A673 (cell line): Measurements from ENCODE around the gene CLEC2D. TPM values are rescaled to one million over a fixed set of nuclear protein-coding genes. Genes with fewer than 3 reads are reported as not detected.
A peak's percentile ranks its signal among the peaks of the same experiment; 100 is the strongest.

Source experiments
- Bru-seq: library from RNA; stranded (reverse); fragments of 400-500 nt; gene quantifications from one replicate; lab custom pipeline; 2021; lab: Mats Ljungman, UMichigan
- BruChase-seq, 2 experiments: library from RNA; stranded (reverse); fragments of 400-500 nt; gene quantifications; one replicate each; lab custom pipeline; 2021; lab: Mats Ljungman, UMichigan
- BruUV-seq: library from RNA; stranded (reverse); fragments of 400-500 nt; replicated peaks from 2 replicates; lab custom pipeline; 2021; lab: Mats Ljungman, UMichigan
- CTCF ChIA-PET: fragments of 300-600 bp; sonication (Branson Sonifier 250); formaldehyde crosslinking; loops from one replicate; lab custom pipeline; 2022; ENCODE audit warnings: antibody characterized with exemption; lab: Charles Lee
- POLR2A ChIA-PET: fragments of 300-600 bp; sonication (Branson Sonifier 250); formaldehyde crosslinking; loops from one replicate; lab custom pipeline; 2022; ENCODE audit warnings: antibody characterized with exemption; ENCODE audit not compliant: low non-redundant PET; lab: Charles Lee
- DNase-seq: peaks from one replicate; pipeline ENCODE4 v3.0.0-alpha.2; 2015; ENCODE audit warnings: low spot score
- H3K27ac ChIP-seq: fragments of 200-600 bp; sonication (generic); 2 replicates; pipeline ENCODE4 v1.5.1; 2016; ENCODE audit warnings: mixed run types, low read depth, mild to moderate bottlenecking, mixed read lengths, antibody characterized with exemption, low read length; ENCODE audit not compliant: poor library complexity, severe bottlenecking
- H3K27me3 ChIP-seq: fragments of 200-600 bp; sonication (generic); replicated peaks from 2 replicates; pipeline ENCODE4 v1.6.1; 2017; ENCODE audit warnings: mixed run types, low read depth, mild to moderate bottlenecking, mixed read lengths, antibody characterized with exemption, low read length; ENCODE audit not compliant: insufficient read depth, poor library complexity
- H3K36me3 ChIP-seq: fragments of 200-600 bp; sonication (generic); 2 replicates; pipeline ENCODE4 v1.6.1; 2016; ENCODE audit warnings: mixed run types, mild to moderate bottlenecking, mixed read lengths, antibody characterized with exemption, low read length; ENCODE audit not compliant: insufficient read depth, poor library complexity, severe bottlenecking
- H3K4me1 ChIP-seq: fragments of 200-600 bp; sonication (generic); 2 replicates; pipeline ENCODE4 v1.6.1; 2017; ENCODE audit warnings: mixed run types, mild to moderate bottlenecking, mixed read lengths, antibody characterized with exemption, low read length; ENCODE audit not compliant: insufficient read depth, poor library complexity, severe bottlenecking
- H3K4me3 ChIP-seq: fragments of 200-600 bp; sonication (generic); 2 replicates; pipeline ENCODE4 v1.5.1; 2016; ENCODE audit warnings: low read depth, mixed run types, mild to moderate bottlenecking, mixed read lengths, low read length; ENCODE audit not compliant: poor library complexity, severe bottlenecking
- H3K9me3 ChIP-seq: fragments of 200-600 bp; sonication (generic); 2 replicates; pipeline ENCODE4 v1.6.1; 2016; ENCODE audit warnings: mixed run types, low read depth, mild to moderate bottlenecking, mixed read lengths, antibody characterized with exemption, low read length; ENCODE audit not compliant: poor library complexity, severe bottlenecking
- EZH2 ChIP-seq: fragments of 200-600 bp; sonication (generic); IDR thresholded peaks from 2 replicates; pipeline ENCODE4 v1.6.1; 2017; ENCODE audit warnings: borderline replicate concordance, low read depth, mild to moderate bottlenecking, mixed read lengths, antibody characterized with exemption, low read length; ENCODE audit not compliant: poor library complexity, severe bottlenecking
- intact Hi-C: fragments of 100-400 bp; cut with micrococcal nuclease; formaldehyde crosslinking; loops from one replicate; pipeline ENCODE4 v1.10.0; 2022; ENCODE audit not compliant: unreplicated experiment
- long read RNA-seq: library from polyadenylated mRNA; stranded (forward); transcript quantifications from one replicate; pipeline ENCODE4 v2.0.0, GENCODE V29; 2022
- total RNA-seq: library from RNA; stranded (reverse); gene quantifications from 2 replicates; pipeline ENCODE4 v1.2.3, GENCODE V29; 2021
- TF ChIP-seq, protein P1 (sequence below): fragments of 300-800, 200-600 bp; sonication (generic); conservative IDR thresholded peaks from 2 replicates; pipeline ENCODE4 v1.5.1; 2017; ENCODE audit warnings: low read depth, mild to moderate bottlenecking, antibody characterized with exemption, low read length, moderate library complexity, mixed read lengths

Gene CLEC2D
- total RNA-seq: 1.6 and 2.2 TPM in 2 replicates
- Bru-seq, nascent RNA: percentile 49 among the genes with signal in this experiment
- BruChase-seq, experiment 1, labeled RNA remaining after a 2-hour chase: percentile 62 among the genes with signal in this experiment
- BruChase-seq, experiment 2, labeled RNA remaining after a 6-hour chase: percentile 46 among the genes with signal in this experiment
- long read RNA-seq, partial matches to known transcripts: 0 of 2 reads
- long read RNA-seq, other reads (novel, unspliced or antisense): 2 of 2 reads

- intact Hi-C loops: no loop called here
- Histone ChIP-seq H3K27me3 (no peaks in the 10 kb centered on the region), H3K9me3 (no peaks in the 10 kb centered on the region), H3K27ac (no peak within 1 kb of the TSS), H3K4me3 (no peak within 1 kb of the TSS), H3K4me1 (no peaks in the 10 kb centered on the region), H3K36me3 (no peaks in the 10 kb centered on the region)
- no peak for DNase-seq
- CTCF ChIA-PET: no interaction called here
- BruUV-seq: no TSS peak
- POLR2A ChIA-PET: no interaction called here
- TF ChIP-seq, protein P1, sequence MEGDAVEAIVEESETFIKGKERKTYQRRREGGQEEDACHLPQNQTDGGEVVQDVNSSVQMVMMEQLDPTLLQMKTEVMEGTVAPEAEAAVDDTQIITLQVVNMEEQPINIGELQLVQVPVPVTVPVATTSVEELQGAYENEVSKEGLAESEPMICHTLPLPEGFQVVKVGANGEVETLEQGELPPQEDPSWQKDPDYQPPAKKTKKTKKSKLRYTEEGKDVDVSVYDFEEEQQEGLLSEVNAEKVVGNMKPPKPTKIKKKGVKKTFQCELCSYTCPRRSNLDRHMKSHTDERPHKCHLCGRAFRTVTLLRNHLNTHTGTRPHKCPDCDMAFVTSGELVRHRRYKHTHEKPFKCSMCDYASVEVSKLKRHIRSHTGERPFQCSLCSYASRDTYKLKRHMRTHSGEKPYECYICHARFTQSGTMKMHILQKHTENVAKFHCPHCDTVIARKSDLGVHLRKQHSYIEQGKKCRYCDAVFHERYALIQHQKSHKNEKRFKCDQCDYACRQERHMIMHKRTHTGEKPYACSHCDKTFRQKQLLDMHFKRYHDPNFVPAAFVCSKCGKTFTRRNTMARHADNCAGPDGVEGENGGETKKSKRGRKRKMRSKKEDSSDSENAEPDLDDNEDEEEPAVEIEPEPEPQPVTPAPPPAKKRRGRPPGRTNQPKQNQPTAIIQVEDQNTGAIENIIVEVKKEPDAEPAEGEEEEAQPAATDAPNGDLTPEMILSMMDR: no peak
- no peak for TF ChIP-seq EZH2
Observed at GRCh38 chr12:9669534-9669933, at the start of gene CLEC2D. Gene CLEC2D, plus strand, starts transcription at chr12:9669713. Its CDS starts 22 bp downstream, at chr12:9669735.

GRCh38 chr12:9625019-9625418 lies 44.5 kb upstream of the CLEC2D start:
- no peaks in the 10 kb centered on the region for H3K4me1 ChIP-seq
- no peak overlapping the region for H3K27ac ChIP-seq
- CTCF ChIA-PET: no interaction called here
- POLR2A ChIA-PET: no interaction called here
- no peak for TF ChIP-seq EZH2
- TF ChIP-seq, protein P1: no peak
- H3K27me3 ChIP-seq: no peaks in the 10 kb centered on the region
- no peaks in the 10 kb centered on the region for H3K36me3 ChIP-seq
- DNase-seq: no peak
- intact Hi-C loops: no loop called here
- no TSS peak for BruUV-seq
- no peaks in the 10 kb centered on the region for H3K9me3 ChIP-seq
- no peak overlapping the region for H3K4me3 ChIP-seq

- no peak overlapping the region for H3K27ac ChIP-seq
- no peaks in the 10 kb centered on the region for H3K9me3 ChIP-seq
- CTCF ChIA-PET: no interaction called here
- POLR2A ChIA-PET: no interaction called here
- H3K4me1 ChIP-seq: no peaks in the 10 kb centered on the region
- H3K27me3 ChIP-seq: no peaks in the 10 kb centered on the region
- no peak overlapping the region for H3K4me3 ChIP-seq
- no peak for DNase-seq
- intact Hi-C loops: no loop called here
- TF ChIP-seq EZH2: no peak
- TF ChIP-seq, protein P1: no peak
- BruUV-seq: no TSS peak
- H3K36me3 ChIP-seq: no peaks in the 10 kb centered on the region
Observed at GRCh38 chr12:9626291-9626690, 43.2 kb upstream of the CLEC2D start.
